PFSK-1 (cell line): ENCODE data around the gene COL7A1.

ENCODE experiments used
- POLR2AphosphoS5 ChIP-seq: IDR thresholded peaks from 2 replicates; pipeline ENCODE4 v1.6.1; 2012; ENCODE audit warnings: low read depth, mild to moderate bottlenecking, control low read depth, low read length, moderate library complexity
- SIN3A ChIP-seq: IDR thresholded peaks from 2 replicates; pipeline ENCODE4 v1.6.1; 2012; ENCODE audit warnings: mild to moderate bottlenecking, low read length, moderate library complexity, borderline replicate concordance; ENCODE audit not compliant: insufficient read depth

DNA sequence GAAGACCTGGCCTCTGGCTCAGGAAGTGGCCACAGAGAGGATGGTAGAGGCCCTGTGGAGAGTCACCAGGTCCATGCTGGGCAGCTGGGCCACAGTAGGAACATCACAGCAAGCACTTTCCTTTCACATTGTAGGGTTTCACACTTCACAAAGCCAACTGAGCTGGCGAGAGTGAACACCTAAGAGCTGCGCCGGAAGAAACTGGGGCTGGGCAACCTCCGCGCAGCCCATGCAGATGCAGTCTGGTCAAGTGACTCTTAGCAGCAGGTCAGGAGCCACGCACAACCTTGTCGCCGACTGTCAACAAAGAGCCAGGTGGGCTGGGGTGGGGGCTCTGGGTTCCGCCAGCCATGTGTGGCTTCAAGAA, 75.9 kb downstream of the COL7A1 start:
- TF ChIP-seq POLR2AphosphoS5 (no peak), SIN3A (no peak)
